Stimulated activated CD8-positive, alpha-beta memory T cell treated with anti-CD3 and anti-CD28 coated beads, Interleukin-12 subunit alpha, Interleukin-12 subunit beta, amount 100 ng/mL, for 24 hours (primary cell): ENCODE data around the gene WFDC10B.
"Not testable (repeated sequence)": the region's sequence is repeated elsewhere in the genome, so short reads cannot be mapped to it uniquely, and the experiment has no call there.

ENCODE experiments used
- DNase-seq: peaks from one replicate; pipeline ENCODE4 v3.0.0-alpha.2; 2020; ENCODE audit errors: extremely low read depth

WFDC10B gene

DNA sequence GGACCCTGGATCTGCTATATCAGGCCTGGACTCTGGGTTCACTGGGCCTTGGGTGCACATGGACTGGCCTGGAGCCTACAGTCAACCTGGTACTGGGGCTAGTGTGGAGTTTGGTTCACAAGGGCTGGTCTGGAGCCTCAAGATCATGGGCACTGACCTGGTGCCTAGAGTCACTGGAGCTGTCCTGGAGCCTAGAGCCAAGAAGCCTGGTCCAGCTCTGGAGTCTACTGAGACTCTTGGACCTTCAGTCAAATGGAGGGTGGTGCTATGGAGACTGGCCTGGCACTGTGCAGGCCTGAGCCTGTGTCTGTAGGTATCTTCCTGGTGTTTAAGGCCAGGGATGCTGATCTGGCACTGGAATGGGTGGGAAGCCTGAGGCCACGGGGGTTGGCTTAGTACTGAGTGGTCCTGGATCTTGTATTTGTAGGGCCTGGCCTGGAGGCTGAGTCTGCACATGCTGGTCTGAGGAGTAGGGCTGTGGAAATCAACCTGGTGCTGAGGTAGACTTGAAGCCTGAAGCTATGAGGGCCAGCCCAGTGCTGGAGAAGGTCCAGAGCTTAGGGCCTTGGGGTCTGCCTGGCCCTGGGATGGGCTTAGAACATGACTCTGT lies 57.3 kb downstream of the WFDC10B start:
- no peak for DNase-seq

DNA sequence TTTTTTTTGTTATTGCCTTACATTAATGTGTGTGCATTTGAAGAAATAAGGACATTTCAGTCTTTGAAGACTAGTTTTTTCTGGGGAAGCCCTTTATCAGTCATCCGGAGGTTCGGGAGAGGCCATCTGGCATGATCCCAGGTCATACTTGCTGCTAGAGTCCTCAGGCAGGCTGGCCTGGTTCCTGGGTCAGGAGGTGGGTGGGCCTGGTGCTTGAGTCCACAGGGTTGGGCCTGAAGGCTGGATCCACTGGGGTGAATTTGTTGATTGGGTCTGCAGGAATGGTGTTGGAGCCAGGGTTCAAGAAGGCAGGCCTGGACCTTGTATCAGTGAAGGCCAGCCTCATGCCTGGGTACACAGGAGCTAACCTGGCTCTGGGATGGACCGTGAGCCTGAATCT lies 57.9 kb downstream of the WFDC10B start:
- DNase-seq: no peak

DNA sequence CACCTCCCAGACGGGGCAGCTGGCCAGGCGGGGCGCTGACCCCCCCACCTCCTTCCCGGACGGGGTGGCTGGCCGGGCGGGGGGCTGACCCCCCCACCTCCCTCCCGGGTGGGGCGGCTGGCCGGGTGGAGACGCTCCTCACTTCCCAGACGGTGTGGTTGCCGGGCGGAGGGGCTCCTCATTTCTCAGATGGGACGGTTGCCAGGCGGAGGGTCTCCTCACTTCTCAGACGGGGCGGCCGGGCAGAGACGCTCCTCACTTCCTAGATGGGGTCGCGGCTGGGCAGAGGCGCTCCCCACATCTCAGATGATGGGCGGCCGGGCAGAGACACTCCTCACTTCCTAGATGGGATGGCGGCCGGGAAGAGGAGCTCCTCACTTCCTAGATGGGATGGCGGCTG lies 59.0 kb downstream of the WFDC10B start:
- not testable (repeated sequence) for DNase-seq

DNA sequence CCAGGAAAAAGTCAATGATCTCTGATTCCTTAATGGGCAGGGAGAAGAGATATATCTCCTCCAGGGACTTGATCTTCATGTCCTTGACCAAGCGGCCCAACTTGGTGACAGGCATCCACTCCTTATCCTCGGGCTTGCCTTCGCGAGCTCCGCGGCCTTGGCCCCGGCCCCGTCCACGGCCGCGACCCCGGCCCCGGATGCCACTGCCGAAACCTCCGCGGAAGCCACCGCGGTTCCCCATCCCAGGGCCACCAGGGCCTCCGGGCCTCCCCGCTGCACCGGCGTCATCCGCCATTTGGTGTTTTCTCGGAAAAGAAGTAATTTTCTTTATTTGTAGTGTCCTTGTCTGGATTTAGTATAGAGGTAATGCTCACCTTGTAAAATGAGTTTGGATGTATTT lies 63.7 kb downstream of the WFDC10B start:
- DNase-seq: not testable (repeated sequence)

DNA sequence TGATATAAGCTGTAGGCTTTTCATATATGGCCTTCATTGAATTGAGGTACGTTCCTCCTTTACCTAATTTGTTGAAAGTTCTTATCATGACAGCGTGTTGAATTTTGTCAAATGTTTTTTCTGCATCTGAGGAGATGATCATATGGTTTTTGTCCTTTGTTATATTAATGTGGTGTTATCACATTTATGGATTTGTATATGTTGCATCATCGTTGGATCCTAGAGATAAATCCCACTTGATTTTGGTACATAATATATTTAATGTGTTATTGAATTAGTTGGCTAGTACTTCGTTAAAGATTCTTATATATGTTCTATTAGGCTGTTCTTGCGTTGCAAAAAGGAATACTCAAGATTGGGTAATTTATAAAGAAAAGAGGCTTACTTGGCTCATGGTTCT lies 65.1 kb downstream of the WFDC10B start:
- no peak for DNase-seq

DNA sequence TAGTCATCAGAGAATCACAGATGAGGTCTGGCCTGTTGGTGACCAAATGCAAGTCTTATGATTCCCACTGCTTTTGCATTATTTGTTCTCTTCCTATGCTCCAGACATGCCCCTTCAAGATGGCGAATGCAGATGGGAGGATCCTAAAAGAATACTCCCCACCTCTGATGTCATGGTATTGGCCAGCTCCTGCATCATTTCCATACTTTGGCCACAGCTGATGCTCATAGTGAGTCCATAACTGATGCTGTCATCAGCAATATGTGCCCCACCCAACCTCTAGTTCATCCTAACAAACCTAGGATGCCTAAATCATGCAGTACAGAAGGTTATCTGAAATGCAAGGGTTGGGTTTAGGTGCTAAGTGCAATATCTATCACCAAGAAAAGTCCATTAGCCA lies 68.3 kb downstream of the WFDC10B start:
- no peak for DNase-seq
